ENCODE measurements around the gene C6orf132. TPM values are rescaled to one million over a fixed set of nuclear protein-coding genes. Genes with fewer than 3 reads are reported as not detected.

The C6orf132 gene
- total RNA-seq, 1 donor from 2014 or later = 22.9 TPM

- no peak overlapping the region for H3K27ac Mint-ChIP-seq
- peaks cover 15% of the 10 kb centered on the region for H3K4me1 Mint-ChIP-seq (ENCODE audit: unreplicated experiment)
- no peak for TF ChIP-seq CTCF (conservative IDR thresholded peaks at IDR 0.05)
- H3K36me3 Mint-ChIP-seq = peaks cover 6% of the 10 kb centered on the region
- DNase-seq (ENCODE audit: extremely low spot score, unreplicated experiment) = no peak
- H3K27me3 Mint-ChIP-seq = peaks cover 6% of the 10 kb centered on the region
- no peak overlapping the region for H3K4me3 Mint-ChIP-seq
- H3K9me3 Mint-ChIP-seq = no peaks in the 10 kb centered on the region
Measured at GRCh38 chr6:42105156-42105648, 37.2 kb downstream of the C6orf132 start.

DNA sequence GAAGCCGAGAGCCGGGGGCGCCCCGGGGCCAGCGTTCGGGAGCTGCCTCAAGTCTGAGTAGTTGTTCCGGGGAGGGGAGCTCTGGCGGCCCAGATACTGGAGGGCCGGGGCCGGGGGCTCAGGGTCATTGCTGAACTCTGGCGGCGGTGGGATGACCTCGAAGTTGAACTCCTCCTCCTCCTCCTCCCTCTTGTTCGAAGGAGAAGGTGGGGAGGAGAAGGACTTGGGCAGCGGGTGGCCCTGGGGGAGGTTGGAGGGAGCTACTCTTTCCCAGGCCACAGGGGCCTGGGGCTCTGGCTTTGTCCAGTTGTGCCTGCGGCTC is 37.7 kb downstream of the C6orf132 start:
- TF ChIP-seq CTCF (conservative IDR thresholded peaks at IDR 0.05) = no peak
- Mint-ChIP-seq H3K36me3 (peaks cover 6% of the 10 kb centered on the region), H3K9me3 (no peaks in the 10 kb centered on the region), H3K4me1 (ENCODE audit: unreplicated experiment) (peaks cover 19% of the 10 kb centered on the region), H3K27ac (no peak overlapping the region), H3K27me3 (peaks cover 6% of the 10 kb centered on the region), H3K4me3 (no peak overlapping the region)
- no peak for DNase-seq (ENCODE audit: extremely low spot score, unreplicated experiment)

DNA sequence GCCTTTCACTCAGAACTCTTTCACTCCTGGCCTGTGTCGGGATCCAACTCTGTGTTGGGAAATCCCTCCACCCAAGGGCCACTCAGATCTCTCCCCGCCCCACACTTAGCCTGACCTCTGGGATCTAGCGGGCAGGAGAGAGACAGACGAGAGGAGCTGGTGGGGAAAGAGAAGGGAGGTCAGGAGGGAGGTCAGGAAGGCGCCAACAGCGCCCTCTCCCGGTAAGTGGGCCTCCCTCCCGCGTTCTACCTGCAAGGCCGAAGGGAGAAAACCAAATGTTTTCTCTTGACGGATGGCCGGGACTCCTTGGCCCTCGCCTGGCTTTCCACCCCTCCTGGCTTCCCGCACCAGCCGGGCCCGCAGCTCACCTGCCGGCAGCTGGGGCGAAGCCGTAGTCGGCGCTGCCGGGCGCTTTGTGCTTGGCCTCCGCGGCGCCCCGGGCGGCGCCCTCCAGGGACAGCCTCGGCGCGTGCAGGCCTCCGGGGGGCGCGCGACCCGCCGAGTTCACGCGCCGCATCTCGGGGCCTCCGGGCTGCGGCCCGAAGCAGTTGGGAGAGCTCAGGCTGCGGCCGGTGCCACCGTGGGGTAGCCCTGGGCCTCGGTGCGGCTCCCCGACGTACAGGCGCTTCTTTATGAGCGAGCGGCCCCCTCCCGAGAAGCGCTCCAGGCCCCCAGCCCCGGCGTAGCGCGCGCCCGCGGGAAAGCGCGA is 38.2 kb downstream of the C6orf132 start:
- H3K27ac Mint-ChIP-seq = peak overlapping the region; percentile 61
- H3K9me3 Mint-ChIP-seq = no peaks in the 10 kb centered on the region
- peaks cover 21% of the 10 kb centered on the region for H3K4me1 Mint-ChIP-seq (ENCODE audit: unreplicated experiment)
- no peak for DNase-seq (ENCODE audit: extremely low spot score, unreplicated experiment)
- H3K4me3 Mint-ChIP-seq = no peak overlapping the region
- H3K36me3 Mint-ChIP-seq = peaks cover 6% of the 10 kb centered on the region
- peak; percentile 89 for TF ChIP-seq CTCF (conservative IDR thresholded peaks at IDR 0.05)
- peaks cover 6% of the 10 kb centered on the region for H3K27me3 Mint-ChIP-seq

DNA sequence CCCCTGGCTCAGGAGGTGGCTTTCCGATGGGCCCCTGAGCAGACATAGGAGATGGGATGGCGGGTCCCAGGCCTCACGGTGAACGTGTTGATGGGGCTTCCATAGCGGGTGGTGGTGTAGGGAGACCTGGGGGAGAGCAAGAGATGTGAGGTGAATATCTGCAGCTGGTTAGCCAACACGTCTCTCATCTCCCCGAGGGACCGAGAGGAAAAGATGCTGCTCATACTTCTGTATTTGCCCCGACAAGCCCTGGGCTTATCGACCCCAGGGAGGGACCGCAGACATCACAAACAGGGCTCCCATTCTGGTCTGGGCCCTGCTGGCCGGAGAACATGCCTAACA is 38.7 kb downstream of the C6orf132 start:
- peaks cover 6% of the 10 kb centered on the region for H3K36me3 Mint-ChIP-seq
- no peak overlapping the region for H3K4me3 Mint-ChIP-seq
- no peak for DNase-seq (ENCODE audit: extremely low spot score, unreplicated experiment)
- peaks cover 25% of the 10 kb centered on the region for H3K4me1 Mint-ChIP-seq (ENCODE audit: unreplicated experiment)
- no peak for TF ChIP-seq CTCF (conservative IDR thresholded peaks at IDR 0.05)
- peaks cover 7% of the 10 kb centered on the region for H3K27me3 Mint-ChIP-seq
- H3K27ac Mint-ChIP-seq = peak overlapping the region; percentile 61
- H3K9me3 Mint-ChIP-seq = no peaks in the 10 kb centered on the region

- Mint-ChIP-seq H3K4me1 (ENCODE audit: unreplicated experiment) (peaks cover 29% of the 10 kb centered on the region), H3K36me3 (peaks cover 6% of the 10 kb centered on the region), H3K27me3 (peaks cover 11% of the 10 kb centered on the region), H3K9me3 (no peaks in the 10 kb centered on the region), H3K4me3 (no peak overlapping the region), H3K27ac (peak overlapping the region; percentile 61)
- no peak for DNase-seq (ENCODE audit: extremely low spot score, unreplicated experiment)
- TF ChIP-seq CTCF (conservative IDR thresholded peaks at IDR 0.05) = no peak
Measured at GRCh38 chr6:42103216-42103615, 39.2 kb downstream of the C6orf132 start.

All from type B pancreatic cell (in vitro differentiated cells).